Spleen (tissue), 11 donors: ENCODE data around the gene C1orf226. TPM values are rescaled to one million over a fixed set of nuclear protein-coding genes. Genes with fewer than 3 reads are reported as not detected.

Source experiments
- DNase-seq: peaks from one replicate; pipeline ENCODE4 v3.0.0-alpha.2; 2020
- H3K27ac ChIP-seq, 8 donors: fragments of 200-600 bp; sonication (generic) in 7 of 8; 1 replicate in 4 of 8; 2 replicates in 4 of 8; pipeline versions ENCODE4 v1.5.0 to v1.8.0; 2016 to 2021; ENCODE audit warnings: inconsistent platforms in 4 of 8, mild to moderate bottlenecking in 4 of 8, moderate library complexity in 1 of 8
- H3K27me3 ChIP-seq, 7 donors: fragments of 200-600 bp; sonication (generic) in 6 of 7; replicated peaks in 1 of 7; 1 replicate in 4 of 7; 2 replicates in 3 of 7; pipeline versions ENCODE4 v1.5.0 to v1.8.0; 2016 to 2021; ENCODE audit warnings: inconsistent platforms in 3 of 7, mild to moderate bottlenecking in 1 of 7
- H3K36me3 ChIP-seq, 6 donors: fragments of 200-600 bp; sonication (generic) in 5 of 6; 1 replicate in 4 of 6; 2 replicates in 2 of 6; pipeline versions ENCODE4 v1.5.0 to v1.8.0; 2016 to 2021; ENCODE audit warnings: inconsistent platforms in 2 of 6
- H3K4me1 ChIP-seq, 6 donors: fragments of 200-600 bp; sonication (generic) in 5 of 6; 1 replicate in 3 of 6; 2 replicates in 3 of 6; pipeline versions ENCODE4 v1.5.0 to v1.8.0; 2016 to 2021; ENCODE audit warnings: inconsistent platforms in 3 of 6
- H3K4me3 ChIP-seq, 8 donors: fragments of 200-600 bp; sonication (generic) in 7 of 8; 1 replicate in 4 of 8; 2 replicates in 4 of 8; pipeline versions ENCODE4 v1.5.0 to v1.8.0; 2016 to 2021; ENCODE audit warnings: inconsistent platforms in 4 of 8, mild to moderate bottlenecking in 4 of 8, moderate library complexity in 2 of 8
- H3K9me3 ChIP-seq, 8 donors: fragments of 200-600 bp; sonication (generic) in 7 of 8; 1 replicate in 4 of 8; 2 replicates in 4 of 8; pipeline versions ENCODE4 v1.5.0 to v1.8.0; 2016 to 2021; ENCODE audit warnings: inconsistent platforms in 4 of 8
- POLR2A ChIP-seq, 3 donors: fragments of 450-650 bp; IDR thresholded peaks; one replicate each; pipeline ENCODE4 v1.5.1; 2017; ENCODE audit warnings: antibody characterized with exemption in 3 of 3, mild to moderate bottlenecking in 1 of 3
- POLR2AphosphoS5 ChIP-seq, 3 donors: sonication (generic); formaldehyde crosslinking; IDR thresholded peaks; one replicate each; pipeline ENCODE4 v1.5.1; 2017; ENCODE audit warnings: antibody characterized with exemption in 3 of 3
- WGBS, 5 donors: extraction: QIAGEN DNeasy Blood & Tissue Kit in 3 of 5; methylation state at CpG; one replicate each; pipeline versions ENCODE4 v1.1.5 to v1.1.7; 2013 to 2018; 5-methylcytosine and 5-hydroxymethylcytosine counted together
- intact Hi-C: fragments of 100-400 bp; cut with DNase I; formaldehyde crosslinking; loops from one replicate; pipeline ENCODE4 v1.15.0; 2023; ENCODE audit warnings: low total_unique reads
- polyA plus RNA-seq, 3 donors: library from polyadenylated mRNA; stranded (reverse); fragments of 200-250 nt; gene quantifications; one replicate each; pipeline ENCODE4 v1.2.1, GENCODE V29; 2013
- total RNA-seq, 7 donors: library from RNA; depleted of rRNA in 3 of 7; stranded (reverse); fragments of >200 nt in 3 of 7; fragmentation: NEBNext Ultra II Directional in 4 of 7; extraction: Animal tissue kit (Norgen Biotek cat#: 25700) in 4 of 7; gene quantifications; one replicate each; pipeline versions ENCODE4 v1.1.0 to v1.2.1, GENCODE V29; 2016 to 2021
- TF ChIP-seq, protein P1 (sequence below), 11 experiments: fragments of 200-600 bp in 7 of 11; fragments of 450-650 bp in 4 of 11; sonication (generic) in 4 of 11; IDR thresholded peaks in 8 of 11; conservative IDR thresholded peaks in 3 of 11; 1 replicate in 7 of 11; 2 replicates in 4 of 11; pipeline versions ENCODE4 v1.4.0 to v1.8.0; 2016 to 2021; ENCODE audit warnings: antibody characterized with exemption in 11 of 11, inconsistent platforms in 4 of 11, mild to moderate bottlenecking in 1 of 11
- donor health status: healthy with polysubstance abuse.
- donor health status: DM: no; HTN: no; CAD: no; lungs with moderate emphysema.
- donor health status: DM: no; HTN: no; CAD: no.
- donor health status: Bipolar disorder and iron deficiency.
- donor health status: healthy.
- donor health status: DM: no; HTN: no; CAD: no.
- donor health status: DM: yes; HTN: yes; CAD: no.

Gene C1orf226
- total and polyA plus RNA-seq, 10 donors = 0.09 to 2.4 (median 1.0) TPM

DNA sequence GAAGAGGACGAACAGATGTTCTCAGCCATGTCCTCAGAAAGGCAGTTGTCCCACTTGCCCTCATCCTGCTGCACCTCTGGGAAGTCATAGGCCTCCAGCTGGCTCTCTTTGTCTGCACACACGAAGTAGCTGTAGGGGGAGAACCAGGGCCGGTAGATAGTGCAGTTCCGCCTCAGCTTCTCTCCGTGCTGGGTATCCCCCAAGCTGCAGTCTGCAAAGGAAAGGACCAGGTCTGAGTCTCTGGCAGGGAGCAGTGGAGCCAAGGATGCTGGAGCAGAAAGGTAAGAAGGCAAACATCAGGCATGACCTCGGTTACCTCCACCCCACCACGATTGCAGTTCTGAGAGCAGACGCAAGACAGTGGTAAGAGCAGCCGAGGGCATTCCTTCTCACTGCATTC lies 7.1 kb upstream of the C1orf226 start:
- no peak overlapping the region for H3K4me3 ChIP-seq
- H3K36me3 ChIP-seq = peaks cover 0 to 11% (median 0%) of the 10 kb centered on the region in 6 donors
- WGBS, 5 donors = 73 to 85% (median 82%) methylated on average over 6 to 9 of the region's 9 CpGs
- no peaks in the 10 kb centered on the region for H3K27me3 ChIP-seq
- intact Hi-C loops = no loop called here
- H3K9me3 ChIP-seq = no peaks in the 10 kb centered on the region
- no peaks in the 10 kb centered on the region for H3K4me1 ChIP-seq
- no peak overlapping the region for H3K27ac ChIP-seq
- TF ChIP-seq, protein P1, sequence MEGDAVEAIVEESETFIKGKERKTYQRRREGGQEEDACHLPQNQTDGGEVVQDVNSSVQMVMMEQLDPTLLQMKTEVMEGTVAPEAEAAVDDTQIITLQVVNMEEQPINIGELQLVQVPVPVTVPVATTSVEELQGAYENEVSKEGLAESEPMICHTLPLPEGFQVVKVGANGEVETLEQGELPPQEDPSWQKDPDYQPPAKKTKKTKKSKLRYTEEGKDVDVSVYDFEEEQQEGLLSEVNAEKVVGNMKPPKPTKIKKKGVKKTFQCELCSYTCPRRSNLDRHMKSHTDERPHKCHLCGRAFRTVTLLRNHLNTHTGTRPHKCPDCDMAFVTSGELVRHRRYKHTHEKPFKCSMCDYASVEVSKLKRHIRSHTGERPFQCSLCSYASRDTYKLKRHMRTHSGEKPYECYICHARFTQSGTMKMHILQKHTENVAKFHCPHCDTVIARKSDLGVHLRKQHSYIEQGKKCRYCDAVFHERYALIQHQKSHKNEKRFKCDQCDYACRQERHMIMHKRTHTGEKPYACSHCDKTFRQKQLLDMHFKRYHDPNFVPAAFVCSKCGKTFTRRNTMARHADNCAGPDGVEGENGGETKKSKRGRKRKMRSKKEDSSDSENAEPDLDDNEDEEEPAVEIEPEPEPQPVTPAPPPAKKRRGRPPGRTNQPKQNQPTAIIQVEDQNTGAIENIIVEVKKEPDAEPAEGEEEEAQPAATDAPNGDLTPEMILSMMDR (IDR thresholded peaks at IDR 0.05 in 8 of 11, conservative IDR thresholded peaks at IDR 0.05 in 3 of 11) = no peak
- no peak for TF ChIP-seq POLR2A (IDR thresholded peaks at IDR 0.05)
- no peak for TF ChIP-seq POLR2AphosphoS5 (IDR thresholded peaks at IDR 0.05)
- no peak for DNase-seq

DNA sequence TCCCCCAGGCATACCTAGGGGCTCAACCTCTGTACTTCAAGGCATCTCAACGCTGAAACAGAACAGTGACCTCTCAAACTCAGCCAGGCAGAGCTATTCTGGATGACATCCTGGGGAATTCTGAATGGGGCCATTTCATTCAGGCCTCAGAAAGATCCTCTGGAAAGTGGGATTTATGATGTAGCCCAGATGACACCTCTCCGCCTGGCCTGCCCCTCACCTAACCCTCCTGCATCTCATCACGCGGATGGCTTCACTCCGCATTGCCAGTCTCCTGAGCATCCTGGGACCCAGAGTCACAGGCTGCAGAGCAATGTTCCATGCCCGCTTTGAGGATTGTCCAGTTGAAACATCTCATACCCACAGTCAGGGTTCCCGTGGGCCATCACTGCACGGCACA lies 6.1 kb upstream of the C1orf226 start:
- intact Hi-C loops = no loop called here
- H3K4me1 ChIP-seq = no peaks in the 10 kb centered on the region
- no peak overlapping the region for H3K27ac ChIP-seq
- no peak overlapping the region for H3K4me3 ChIP-seq
- no peaks in the 10 kb centered on the region for H3K9me3 ChIP-seq
- H3K36me3 ChIP-seq = peaks cover 0 to 11% (median 0%) of the 10 kb centered on the region in 6 donors
- DNase-seq = no peak
- no peaks in the 10 kb centered on the region for H3K27me3 ChIP-seq
- TF ChIP-seq, protein P1 (IDR thresholded peaks at IDR 0.05 in 8 of 11, conservative IDR thresholded peaks at IDR 0.05 in 3 of 11) = no peak
- no peak for TF ChIP-seq POLR2A (IDR thresholded peaks at IDR 0.05)
- TF ChIP-seq POLR2AphosphoS5 (IDR thresholded peaks at IDR 0.05) = no peak
- WGBS, 5 donors = 76 to 90% (median 83%) methylated on average over 7 to 8 of the region's 8 CpGs

DNA sequence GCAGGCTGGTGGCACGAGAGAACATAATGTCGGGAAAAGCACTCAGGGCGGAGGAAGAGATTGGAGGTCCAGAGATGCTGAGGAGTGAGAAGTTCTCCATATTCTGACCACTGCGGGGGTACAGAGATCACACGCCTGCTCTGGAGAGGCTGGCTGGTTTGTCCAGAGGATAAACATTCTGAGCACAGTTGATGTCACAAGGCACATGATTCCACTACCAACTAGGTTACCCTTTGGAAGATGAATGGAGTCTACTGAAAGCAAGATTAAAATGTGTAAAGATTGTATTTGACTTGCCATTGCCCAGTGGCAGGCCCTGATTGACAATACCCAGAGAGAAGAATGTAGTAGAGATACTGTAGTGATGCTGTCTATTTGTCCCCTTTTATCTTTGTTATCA lies 4.8 kb upstream of the C1orf226 start, which contains the start of gene SPATA46:
TSS of gene SPATA46 (minus strand) at position 164 of the 400 bp plus-strand sequence. CDS start at position 100, 64 bp downstream.
- H3K4me3 ChIP-seq = no peak within 1 kb of the TSS
- H3K27ac ChIP-seq = no peak within 1 kb of the TSS
- no peaks in the 10 kb centered on the region for H3K9me3 ChIP-seq
- no peak for TF ChIP-seq POLR2A (IDR thresholded peaks at IDR 0.05)
- TF ChIP-seq, protein P1 (IDR thresholded peaks at IDR 0.05 in 8 of 11, conservative IDR thresholded peaks at IDR 0.05 in 3 of 11) = no peak
- TF ChIP-seq POLR2AphosphoS5 (IDR thresholded peaks at IDR 0.05) = no peak
- no peaks in the 10 kb centered on the region for H3K4me1 ChIP-seq
- 89 to 96% (median 92%) methylated on average over 5 of the region's 5 CpGs for WGBS, 5 donors
- no peak for DNase-seq
- H3K36me3 ChIP-seq = peaks cover 0 to 11% (median 0%) of the 10 kb centered on the region in 6 donors
- intact Hi-C loops = no loop called here
- H3K27me3 ChIP-seq = no peaks in the 10 kb centered on the region

DNA sequence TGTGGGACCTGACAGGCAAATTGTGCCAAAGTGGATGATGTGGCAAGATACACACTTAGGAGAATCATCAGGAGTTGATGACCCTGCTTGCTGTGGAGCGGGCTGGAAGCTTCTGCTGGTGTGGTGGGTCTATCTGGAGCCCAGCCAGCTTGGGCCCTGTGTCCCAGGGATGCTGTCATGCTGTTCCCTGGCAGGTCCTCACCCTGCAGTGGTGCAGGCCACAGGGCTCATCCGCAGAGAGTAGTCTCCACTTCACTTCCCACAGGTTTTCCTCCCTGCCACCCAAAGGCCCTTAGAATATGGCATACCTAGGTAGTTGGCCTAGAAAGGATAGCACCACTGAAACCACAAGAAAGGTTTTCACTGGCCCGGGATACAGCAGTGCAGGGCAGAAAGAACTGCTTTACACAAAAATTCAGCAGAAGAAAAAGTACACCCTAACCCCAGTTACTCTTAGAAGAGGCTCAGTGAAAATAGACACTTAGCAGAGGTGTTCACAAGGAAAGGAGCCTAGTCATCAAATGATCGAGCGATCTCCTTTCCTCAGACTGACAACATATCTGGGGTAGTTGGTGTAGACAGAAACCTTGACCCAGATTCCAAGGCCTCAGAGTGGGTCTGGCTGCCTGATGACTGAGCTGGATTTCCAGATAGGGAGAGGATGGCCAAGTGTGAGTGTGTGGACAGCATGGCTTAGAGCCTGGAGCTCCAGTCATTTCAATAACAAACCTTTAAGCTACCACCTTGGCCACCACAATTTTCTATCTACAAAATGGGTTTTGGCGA lies 1.3 kb upstream of the C1orf226 start:
- no peak for DNase-seq
- Histone ChIP-seq H3K36me3 (peaks cover 0 to 7% (median 0%) of the 10 kb centered on the region in 6 donors), H3K4me3 (no peak overlapping the region), H3K27me3 (no peaks in the 10 kb centered on the region), H3K4me1 (no peaks in the 10 kb centered on the region), H3K9me3 (no peaks in the 10 kb centered on the region), H3K27ac (no peak overlapping the region)
- TF ChIP-seq, protein P1 (IDR thresholded peaks at IDR 0.05 in 8 of 11, conservative IDR thresholded peaks at IDR 0.05 in 3 of 11) = no peak
- WGBS, 5 donors = 80 to 90% (median 85%) methylated on average over 6 of the region's 6 CpGs
- intact Hi-C loops = no loop called here
